Endometrial microvascular endothelial cells (primary cell): ENCODE results near the gene CAD. TPM values are rescaled to one million over a fixed set of nuclear protein-coding genes. Genes with fewer than 3 reads are reported as not detected.

Experiments used
- total RNA-seq: library from RNA; depleted of rRNA; stranded (reverse); fragments of >200 nt; gene quantifications from one replicate; pipeline ENCODE4 v1.2.3, GENCODE V29; 2015; ENCODE audit errors: inconsistent ontology term

Gene CAD
- total RNA-seq, 1 donor from 2014 or later: 82.7 TPM

Other genes with a start within 250 kb of the CAD start
- gene MAPRE3, start 246.7 kb upstream of the CAD start, total RNA-seq: 2.6 TPM
- gene TMEM214, start 184.4 kb upstream of the CAD start, total RNA-seq: 50.4 TPM
- gene AGBL5, start 165.7 kb upstream of the CAD start, total RNA-seq: 13.2 TPM
- gene OST4, start 145.7 kb upstream of the CAD start, total RNA-seq: 378 TPM
- gene EMILIN1, start 138.8 kb upstream of the CAD start, total RNA-seq: 1.5 TPM
- gene KHK, start 130.6 kb upstream of the CAD start, total RNA-seq: 4.6 TPM
- gene CGREF1, start 98.2 kb upstream of the CAD start, total RNA-seq: not detected
- not detected for gene ABHD1, start 93.6 kb upstream of the CAD start, total RNA-seq
- 59.5 TPM for gene PREB, start 82.7 kb upstream of the CAD start, total RNA-seq
- gene PRR30, start 78.0 kb upstream of the CAD start, total RNA-seq: not detected
- gene TCF23, start 68.4 kb upstream of the CAD start, total RNA-seq: not detected
- gene ATRAID, start 5.3 kb upstream of the CAD start, total RNA-seq: 134 TPM
- 80.6 TPM for gene SLC5A6, start 5.1 kb upstream of the CAD start, total RNA-seq
- 8.2 TPM for gene SLC30A3, start 45.7 kb downstream of the CAD start, total RNA-seq
- not detected for gene DNAJC5G, start 58.1 kb downstream of the CAD start, total RNA-seq
- gene TRIM54, start 65.1 kb downstream of the CAD start, total RNA-seq: 0.56 TPM
- gene UCN, start 91.1 kb downstream of the CAD start, total RNA-seq: not detected
- gene MPV17, start 105.7 kb downstream of the CAD start, total RNA-seq: 115 TPM
- 43.2 TPM for gene GTF3C2, start 139.4 kb downstream of the CAD start, total RNA-seq
- gene EIF2B4, start 153.0 kb downstream of the CAD start, total RNA-seq: 63.6 TPM
- 163 TPM for gene SNX17, start 153.2 kb downstream of the CAD start, total RNA-seq
- gene ZNF513, start 163.4 kb downstream of the CAD start, total RNA-seq: 4.4 TPM
- gene PPM1G, start 192.2 kb downstream of the CAD start, total RNA-seq: 156 TPM
- gene NRBP1, start 211.3 kb downstream of the CAD start, total RNA-seq: 111 TPM
- gene KRTCAP3, start 225.0 kb downstream of the CAD start, total RNA-seq: not detected